HG02943 (cell line): Measurements from ENCODE around the gene VAMP7.
"Not testable (repeated sequence)": the region's sequence is repeated elsewhere in the genome, so short reads cannot be mapped to it uniquely, and the experiment has no call there.

Experiments used
- ATAC-seq: cut with Tn5 transposase; IDR thresholded peaks from one replicate; pipeline ENCODE4 v1.9.1; 2021; ENCODE audit warnings: mild to moderate bottlenecking, low read depth, moderate library complexity; ENCODE audit not compliant: unreplicated experiment

VAMP7 gene, protein sequence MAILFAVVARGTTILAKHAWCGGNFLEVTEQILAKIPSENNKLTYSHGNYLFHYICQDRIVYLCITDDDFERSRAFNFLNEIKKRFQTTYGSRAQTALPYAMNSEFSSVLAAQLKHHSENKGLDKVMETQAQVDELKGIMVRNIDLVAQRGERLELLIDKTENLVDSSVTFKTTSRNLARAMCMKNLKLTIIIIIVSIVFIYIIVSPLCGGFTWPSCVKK

GRCh38 chrX:155881158-155881993 lies at the start of gene VAMP7:
VAMP7 (plus strand) TSS chrX:155881345; CDS start chrX:155889467, 8,122 bp downstream.
- peak; percentile 98 for ATAC-seq

- ATAC-seq: no peak
Measured at GRCh38 chrX:155841232-155841631, 39.9 kb upstream of the VAMP7 start.

- ATAC-seq: not testable (repeated sequence)
Measured at GRCh38 chrX:155851786-155852185, 29.4 kb upstream of the VAMP7 start.

DNA sequence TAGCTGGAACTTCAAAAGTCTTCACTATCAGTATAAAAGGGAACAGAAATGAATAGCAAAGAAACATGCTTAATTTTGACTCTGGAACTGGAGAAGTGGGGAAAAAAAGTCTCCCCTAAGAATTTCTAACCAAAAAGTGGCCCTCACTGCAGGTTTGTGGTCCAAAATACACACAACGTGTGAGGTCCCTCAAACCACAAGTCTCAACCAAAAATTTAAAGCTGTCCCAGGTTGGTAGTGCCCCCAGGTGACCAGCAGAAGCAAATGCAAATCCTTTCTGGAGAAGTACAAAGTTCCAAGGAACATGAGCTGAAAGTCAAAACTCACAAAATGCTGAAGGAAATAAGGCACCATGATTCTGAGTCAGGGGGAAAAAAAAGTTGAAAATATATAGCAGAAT lies 23.6 kb upstream of the VAMP7 start:
- no peak for ATAC-seq

DNA sequence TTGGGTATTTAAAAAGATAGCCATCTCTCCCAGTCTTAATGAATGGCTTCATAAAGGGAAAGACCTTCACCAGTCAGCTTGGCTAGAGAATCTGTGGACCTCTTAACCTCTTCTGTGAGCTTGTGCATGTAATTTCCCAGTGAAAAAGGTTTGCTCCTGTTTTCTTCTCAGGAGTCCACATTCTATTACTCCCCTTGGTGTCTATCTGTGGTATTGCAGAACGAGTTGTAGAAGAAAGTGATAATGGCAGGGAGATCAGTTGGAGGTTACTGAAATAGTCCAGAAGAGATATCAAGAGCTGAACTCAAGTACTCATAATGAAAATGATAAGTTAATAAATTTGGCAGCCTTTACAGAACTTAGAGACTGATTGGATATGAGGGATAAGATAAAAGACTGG lies 16.5 kb upstream of the VAMP7 start:
- ATAC-seq: no peak

GRCh38 chrX:155865193-155865592 lies 16.0 kb upstream of the VAMP7 start:
- ATAC-seq: no peak

DNA sequence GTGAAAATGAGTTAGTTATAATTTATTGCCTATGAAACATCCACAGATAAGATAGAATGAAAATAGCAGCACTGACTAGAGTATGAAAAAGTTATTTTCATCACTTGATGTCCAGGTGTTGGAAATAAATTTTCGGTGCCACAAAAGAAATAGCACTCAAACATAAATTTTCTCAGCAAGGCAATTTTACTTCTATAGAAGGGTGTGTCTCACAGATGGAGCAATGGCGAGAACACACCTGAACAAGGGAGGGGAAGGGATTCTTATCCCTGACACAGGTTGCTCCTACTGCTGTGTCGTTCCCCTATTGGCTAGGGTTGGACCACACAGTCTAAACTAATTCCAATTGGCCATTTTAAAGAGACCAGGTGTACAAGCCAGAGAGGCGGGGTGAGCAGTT lies 13.3 kb upstream of the VAMP7 start:
- no peak for ATAC-seq

DNA sequence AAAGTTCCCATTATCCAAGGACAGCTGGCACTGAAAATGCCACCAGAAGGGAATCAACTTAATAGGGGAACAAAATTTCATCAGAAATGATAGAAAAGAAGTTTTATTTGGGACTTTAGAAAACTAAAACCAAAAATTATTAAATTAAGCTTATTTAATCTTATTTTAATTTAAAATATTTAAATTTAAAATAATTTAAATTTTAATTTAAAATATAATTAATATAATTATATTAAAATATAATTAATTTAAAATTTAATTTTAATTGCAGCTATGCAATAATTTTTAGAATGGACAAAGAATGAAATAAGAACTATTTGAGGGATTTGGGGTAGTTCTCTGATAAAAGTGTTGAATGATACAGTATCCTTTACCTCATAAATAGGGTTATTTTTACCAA lies 10.2 kb upstream of the VAMP7 start:
- ATAC-seq: no peak

GRCh38 chrX:155871934-155872333 lies 9.2 kb upstream of the VAMP7 start:
- ATAC-seq: no peak

DNA sequence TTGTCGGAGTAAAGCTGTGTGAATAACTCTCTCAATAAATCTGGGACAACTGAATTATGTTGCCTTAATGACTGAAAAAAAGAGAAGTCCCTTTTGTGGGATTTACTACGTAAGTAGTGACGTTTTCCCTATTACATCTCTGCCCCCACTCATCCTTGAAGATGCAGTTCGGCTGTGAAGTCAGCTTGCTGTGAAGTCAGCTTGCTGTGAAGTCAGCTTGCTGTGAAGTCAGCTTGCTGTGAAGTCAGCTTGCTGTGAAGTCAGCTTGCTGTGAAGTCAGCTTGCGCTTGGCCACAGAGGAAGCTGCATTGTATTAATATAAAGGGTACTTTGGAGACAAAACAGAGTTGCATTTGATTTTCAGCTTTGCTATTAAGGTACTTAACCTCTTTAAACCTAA lies 8.0 kb upstream of the VAMP7 start:
- no peak for ATAC-seq

DNA sequence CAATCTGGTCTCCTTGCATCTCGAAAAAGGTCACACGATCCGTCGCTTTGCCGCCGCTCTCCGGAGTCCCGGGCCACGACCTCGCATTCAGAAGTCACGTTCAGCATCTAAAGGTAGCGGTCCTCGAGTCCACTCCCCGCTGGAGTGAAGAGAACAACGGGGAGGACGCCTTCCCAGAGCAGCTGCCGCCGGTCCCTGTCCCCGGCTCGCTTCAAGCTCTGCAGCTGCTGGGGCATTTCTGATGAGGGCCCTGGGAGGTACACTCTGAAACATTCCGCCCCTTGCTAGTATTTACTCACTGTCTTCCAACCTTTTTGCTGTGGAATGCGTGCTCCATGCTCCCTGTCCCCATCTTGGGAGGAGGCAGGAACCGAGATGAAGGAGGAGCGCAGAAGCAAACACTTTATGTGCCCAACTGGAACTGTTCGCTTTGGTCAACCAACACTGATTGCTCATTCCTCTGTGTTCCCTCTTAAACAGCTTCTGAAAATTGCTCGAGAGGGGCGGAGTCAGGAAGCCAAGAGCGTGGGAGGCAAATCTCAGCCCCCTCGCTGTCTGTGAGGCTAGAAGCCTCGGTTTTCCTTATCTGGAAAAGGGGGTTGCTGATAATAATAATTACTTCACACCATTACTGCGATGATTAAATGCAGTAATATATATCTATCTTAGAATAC lies 6.4 kb upstream of the VAMP7 start:
- no peak for ATAC-seq

GRCh38 chrX:155876704-155877103 lies 4.4 kb upstream of the VAMP7 start:
- ATAC-seq: no peak

- no peak for ATAC-seq
Measured at GRCh38 chrX:155877288-155877687, 3.9 kb upstream of the VAMP7 start.

- ATAC-seq: no peak
Measured at GRCh38 chrX:155880586-155881157, 473 bp upstream of the VAMP7 start.

GRCh38 chrX:155886409-155886808 lies 5.3 kb downstream of the VAMP7 start:
- ATAC-seq: no peak

DNA sequence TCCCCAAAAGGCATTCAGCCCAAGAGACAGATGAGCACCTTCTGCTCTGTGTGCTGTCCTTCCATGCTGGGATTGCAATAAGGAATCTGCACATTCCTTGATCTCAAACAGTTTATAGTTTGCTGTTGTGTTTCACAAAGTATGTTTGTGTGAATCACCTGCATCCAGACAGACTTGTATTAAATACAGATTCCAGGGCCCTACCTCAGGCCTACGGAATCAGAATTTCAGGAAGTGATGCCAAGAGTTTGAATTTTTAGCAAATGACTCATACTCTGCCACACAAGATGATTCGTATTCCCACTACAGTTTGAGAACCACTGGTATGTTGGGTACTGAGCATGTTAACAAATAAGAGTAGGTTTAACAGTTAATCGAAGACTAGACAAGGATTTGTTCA lies 7.0 kb downstream of the VAMP7 start:
- no peak for ATAC-seq

DNA sequence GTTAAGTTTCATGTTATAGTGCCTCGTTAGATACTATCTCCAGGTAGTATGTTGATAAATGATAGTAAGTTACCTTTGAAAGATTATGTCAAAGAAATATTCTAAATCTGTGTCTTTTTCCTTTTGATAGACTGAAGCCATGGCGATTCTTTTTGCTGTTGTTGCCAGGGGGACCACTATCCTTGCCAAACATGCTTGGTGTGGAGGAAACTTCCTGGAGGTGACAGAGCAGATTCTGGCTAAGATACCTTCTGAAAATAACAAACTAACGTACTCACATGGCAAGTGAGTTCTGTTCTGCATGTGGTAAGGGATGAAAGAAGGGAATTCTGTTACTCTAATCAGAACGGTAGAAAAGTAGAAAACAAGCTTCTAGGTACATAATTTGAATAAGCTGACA lies 8.2 kb downstream of the VAMP7 start:
- no peak for ATAC-seq

DNA sequence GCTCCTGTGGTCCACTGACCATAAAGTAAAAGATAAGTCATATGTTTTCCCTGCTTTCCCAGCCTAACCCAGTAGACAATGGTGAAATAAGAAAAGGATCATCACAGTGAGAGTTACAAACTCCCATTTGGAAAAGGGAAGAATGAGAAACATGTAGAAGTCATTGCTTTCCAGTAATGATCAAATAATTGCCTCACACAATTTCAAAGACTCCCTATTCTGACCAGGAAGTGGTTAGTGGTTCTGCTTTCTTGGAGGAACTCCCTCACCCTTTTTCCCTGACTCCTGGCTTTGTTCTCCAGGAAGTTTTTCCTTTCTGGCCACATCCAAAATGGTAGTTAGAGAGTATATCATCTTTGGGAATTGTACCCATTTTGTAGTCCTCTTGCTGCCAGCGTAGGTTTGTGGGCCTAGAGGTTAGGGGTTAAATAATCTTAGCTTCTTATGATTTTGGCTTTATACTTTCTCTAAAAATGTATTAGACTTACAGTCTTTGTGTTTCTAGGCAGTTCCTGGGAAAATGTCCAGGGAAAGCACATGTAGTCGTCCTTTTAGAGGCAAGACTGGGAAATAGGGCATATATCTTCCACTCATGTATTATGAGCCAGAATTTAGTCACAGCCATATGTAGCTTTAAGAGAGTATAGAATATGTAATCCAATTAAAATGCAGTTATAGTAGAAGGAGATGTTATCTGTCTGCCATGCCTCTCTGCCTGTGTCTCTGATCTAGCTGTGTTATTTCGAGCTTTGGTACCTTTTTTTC lies 10.5 kb downstream of the VAMP7 start:
- no peak for ATAC-seq

- ATAC-seq: no peak
Measured at GRCh38 chrX:155893521-155893920, 12.4 kb downstream of the VAMP7 start.

- ATAC-seq: no peak
Measured at GRCh38 chrX:155896512-155896911, 15.4 kb downstream of the VAMP7 start.
